GM18519 (cell line): ENCODE measurements around the gene ZBTB21.

ENCODE experiments used
- ATAC-seq: cut with Tn5 transposase; IDR thresholded peaks from one replicate; pipeline ENCODE4 v1.9.1; 2021; ENCODE audit warnings: mild to moderate bottlenecking, moderate library complexity; ENCODE audit not compliant: unreplicated experiment, low FRiP score

Gene ZBTB21

DNA sequence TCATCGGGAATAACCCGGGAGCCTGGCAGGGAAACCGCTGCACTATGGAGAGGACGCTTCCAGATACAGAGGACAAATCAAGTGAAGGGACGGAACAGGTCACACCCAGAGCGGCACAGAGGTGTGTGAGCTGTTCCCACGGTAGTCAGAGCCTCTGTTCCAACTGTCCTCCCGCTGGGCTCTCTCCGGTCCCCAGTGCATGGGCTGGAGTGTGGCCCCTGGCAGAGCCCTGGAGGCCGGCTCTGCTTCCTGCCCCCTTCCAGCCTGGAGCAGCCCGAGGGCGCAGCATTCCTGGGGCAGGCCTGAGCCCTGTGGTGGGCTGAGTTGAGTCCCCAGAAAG lies 11.9 kb upstream of the ZBTB21 start:
- no peak for ATAC-seq

DNA sequence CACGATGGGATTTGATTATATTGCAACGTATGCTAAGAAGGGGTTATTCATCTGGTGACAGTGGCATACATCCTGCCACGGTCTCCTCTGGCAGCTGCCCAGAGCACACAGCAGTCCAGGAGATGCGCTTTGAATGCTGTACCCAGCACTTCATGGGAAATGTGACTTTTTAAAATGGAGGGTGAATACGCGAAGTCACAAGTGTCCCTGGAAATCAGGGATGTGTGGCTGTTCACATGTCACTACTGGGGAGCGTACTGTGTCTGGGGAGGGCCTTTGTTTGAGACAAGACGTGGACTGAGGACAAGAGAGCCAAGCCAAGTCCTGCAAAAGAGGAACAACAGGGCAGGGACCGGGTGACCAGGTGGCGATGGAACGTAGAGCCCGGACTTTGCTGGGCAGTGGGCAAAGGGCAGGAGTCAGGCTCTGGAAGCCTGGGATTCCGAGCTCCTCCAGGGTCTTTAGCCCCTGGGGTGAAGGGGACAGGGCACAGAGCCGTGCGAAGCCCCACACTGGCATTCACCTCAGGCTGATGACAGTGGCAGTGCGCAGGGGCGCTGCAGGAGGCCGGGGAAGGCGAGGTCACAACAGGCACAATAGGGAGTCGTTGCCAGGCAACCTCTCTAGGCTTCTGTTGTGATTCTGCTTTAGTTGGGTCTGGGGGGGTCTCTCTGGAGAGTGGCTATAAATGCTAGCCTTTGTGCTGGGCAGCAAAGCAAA lies 11.4 kb upstream of the ZBTB21 start:
- no peak for ATAC-seq

DNA sequence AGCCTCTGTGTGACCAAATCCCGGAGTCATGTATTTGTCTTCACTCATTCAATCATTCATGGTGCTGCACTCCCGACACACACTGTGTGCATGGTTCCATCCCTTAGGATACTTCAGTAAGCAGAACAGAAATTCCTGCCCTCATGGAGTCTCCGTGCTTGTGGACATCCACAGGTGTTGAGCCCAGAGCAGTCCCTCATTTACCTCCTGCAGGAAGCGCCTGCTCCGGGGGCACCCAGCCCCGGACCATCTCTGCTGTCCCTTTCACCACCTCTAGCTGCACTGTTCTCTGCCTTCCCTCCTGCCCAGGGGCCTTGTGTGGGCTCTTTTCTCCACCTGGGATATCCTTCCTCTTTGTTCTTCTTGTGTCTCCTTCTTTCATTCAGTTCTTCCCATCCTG lies 9.5 kb upstream of the ZBTB21 start:
- no peak for ATAC-seq

DNA sequence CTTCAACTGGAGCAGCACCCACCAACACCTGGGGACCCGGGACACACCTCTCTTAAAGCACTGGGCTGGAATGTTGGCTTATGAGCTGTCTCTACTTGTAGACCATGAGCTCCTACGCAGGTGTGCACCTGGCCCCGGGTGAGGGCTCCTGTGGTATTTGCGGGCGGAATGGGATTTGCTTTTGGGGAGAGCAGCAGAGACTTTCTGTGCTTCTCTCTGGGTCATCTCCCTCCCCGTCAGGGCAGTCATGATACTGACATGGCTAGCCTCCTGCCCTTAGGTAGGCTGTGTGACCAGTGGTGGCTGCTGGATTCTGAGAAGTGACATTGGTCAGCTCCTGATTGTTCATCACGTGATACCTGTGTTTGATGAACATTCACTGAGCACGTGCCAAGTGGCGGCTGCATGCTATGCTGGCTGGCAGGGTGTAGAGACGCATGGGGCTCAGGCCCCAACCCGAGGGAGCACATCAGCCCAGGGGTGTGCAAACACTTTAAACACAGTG lies 9.0 kb upstream of the ZBTB21 start:
- ATAC-seq, result no peak

DNA sequence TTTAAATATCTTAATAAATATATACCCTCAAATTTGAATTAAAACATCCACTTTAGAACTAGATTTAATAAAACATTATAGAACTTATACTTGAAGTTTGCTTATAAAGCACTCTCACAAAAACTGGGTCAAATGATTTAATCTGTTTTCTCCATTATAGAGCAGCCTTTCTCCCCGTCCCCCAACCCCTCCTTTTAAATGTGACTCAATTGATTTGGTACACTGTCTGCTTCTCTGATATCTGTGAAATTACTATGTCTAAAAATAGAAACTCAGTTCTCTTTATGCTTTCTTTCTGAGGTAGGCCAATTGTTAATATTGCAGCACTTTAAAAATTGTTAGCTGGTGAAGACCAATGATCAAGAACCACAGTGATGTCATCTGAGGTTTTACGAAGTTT lies 6.9 kb upstream of the ZBTB21 start:
- no peak for ATAC-seq

DNA sequence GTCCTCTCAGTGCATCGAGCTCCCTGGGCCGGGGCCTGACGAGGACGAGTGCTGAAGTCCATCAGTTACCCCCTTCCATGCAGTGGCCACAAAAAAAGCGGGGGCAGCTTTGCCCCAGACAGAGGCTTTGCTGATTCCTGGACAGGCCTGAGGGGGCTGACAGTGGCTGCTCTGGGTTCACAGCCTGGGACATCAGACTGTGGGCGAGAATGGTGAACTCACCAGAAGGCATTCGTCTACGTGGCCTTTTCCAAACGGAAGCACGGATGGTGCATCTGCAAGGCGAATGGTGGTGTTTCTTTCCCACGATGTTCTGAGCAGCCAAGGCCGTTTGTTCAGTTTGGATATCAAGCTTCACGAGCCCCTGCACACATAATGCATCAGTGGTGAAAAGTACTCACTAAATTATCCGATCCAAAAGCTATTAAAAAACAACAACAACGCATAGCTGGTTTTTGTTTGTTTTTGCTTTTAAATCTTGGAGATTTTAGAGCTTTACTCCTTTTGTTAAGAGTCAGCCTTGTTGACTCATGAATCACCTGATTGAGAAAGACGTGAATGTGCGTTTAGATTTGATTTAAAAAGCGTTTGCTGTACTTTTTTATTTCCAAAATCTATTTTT lies 6.3 kb upstream of the ZBTB21 start:
- no peak for ATAC-seq

DNA sequence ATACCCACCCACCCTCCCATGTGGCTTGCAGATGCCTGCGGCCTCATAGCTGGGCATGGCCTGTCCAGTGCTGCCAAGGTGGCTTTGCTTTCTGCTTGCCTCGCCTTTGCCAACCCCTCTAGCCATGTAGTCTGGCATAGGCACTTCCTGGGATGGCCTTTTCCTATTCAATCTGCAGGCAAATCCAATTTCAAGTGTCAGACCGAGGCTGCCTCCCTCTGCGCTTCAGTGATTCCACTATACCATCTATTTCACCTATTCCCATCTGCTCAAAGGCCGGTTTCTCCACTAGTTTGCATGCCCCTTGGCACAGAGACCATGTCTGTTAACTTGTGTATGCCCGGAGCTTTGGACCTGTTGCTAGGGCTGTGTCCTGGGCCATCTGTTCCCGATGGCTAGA lies 3.8 kb upstream of the ZBTB21 start:
- no peak for ATAC-seq

DNA sequence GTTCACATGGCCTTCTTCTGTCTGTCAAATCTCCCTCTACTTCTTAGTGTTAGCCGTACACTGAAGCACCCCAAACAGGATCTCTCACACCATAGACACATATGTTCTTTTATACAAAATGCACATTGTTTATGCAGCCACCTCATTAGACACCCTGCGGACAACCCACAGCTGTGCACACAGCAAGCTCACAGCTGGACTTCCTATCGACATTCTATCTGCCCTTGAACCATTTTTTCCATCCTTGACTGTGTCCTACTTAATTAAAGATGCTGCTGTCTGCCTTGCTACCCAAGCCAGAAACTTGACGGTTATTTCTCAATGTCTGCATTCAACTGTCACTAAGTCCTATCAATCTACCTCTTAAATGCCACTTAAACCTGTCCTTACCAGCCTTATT lies 3.2 kb upstream of the ZBTB21 start:
- ATAC-seq, result no peak

DNA sequence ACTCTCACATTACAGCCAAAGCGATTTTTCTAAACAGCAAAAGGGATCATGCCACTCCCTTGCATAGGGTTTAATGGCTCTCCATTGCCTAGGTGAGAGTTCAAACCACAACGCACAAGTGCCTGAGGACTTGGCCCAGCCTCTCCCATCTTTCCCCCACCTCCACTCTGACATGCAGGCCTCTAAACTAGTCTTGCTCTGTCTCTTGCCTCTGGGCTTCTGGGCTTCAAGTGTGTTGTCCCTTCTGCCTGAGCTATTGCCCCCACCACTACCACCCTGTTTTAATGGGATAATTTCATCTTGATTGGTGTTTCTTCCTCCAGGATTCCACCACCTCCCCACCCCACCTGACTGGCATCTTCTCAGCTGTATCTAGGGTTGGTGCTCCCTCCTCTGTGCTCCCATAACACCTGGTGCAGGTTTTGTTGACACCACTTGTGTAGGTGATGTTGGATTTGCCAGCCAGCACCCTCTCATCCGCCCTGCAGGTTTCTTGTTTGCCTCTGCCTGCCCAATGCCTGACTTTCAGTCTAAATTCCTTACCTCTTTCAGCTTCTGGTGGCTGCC lies 2.7 kb upstream of the ZBTB21 start:
- no peak for ATAC-seq

DNA sequence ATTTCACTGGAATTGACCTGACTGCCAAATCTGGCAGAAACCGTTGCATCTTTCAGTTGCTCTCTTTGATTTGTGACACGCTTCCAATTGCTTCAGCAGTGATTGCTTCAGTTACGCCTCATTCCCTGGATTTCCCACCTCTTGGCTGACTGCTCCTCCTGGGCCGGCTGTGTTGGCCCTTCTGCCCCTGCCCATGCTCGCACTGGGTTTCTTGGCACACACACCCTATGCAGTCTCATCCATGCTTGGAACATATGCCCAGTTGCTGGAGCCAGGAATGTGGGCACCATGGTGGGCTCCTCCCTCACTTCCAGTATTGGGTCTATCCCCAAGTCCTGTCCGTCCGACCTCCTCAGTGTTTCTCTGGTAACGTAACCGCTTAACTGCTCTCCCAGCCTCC lies 2.2 kb upstream of the ZBTB21 start:
- no peak for ATAC-seq

DNA sequence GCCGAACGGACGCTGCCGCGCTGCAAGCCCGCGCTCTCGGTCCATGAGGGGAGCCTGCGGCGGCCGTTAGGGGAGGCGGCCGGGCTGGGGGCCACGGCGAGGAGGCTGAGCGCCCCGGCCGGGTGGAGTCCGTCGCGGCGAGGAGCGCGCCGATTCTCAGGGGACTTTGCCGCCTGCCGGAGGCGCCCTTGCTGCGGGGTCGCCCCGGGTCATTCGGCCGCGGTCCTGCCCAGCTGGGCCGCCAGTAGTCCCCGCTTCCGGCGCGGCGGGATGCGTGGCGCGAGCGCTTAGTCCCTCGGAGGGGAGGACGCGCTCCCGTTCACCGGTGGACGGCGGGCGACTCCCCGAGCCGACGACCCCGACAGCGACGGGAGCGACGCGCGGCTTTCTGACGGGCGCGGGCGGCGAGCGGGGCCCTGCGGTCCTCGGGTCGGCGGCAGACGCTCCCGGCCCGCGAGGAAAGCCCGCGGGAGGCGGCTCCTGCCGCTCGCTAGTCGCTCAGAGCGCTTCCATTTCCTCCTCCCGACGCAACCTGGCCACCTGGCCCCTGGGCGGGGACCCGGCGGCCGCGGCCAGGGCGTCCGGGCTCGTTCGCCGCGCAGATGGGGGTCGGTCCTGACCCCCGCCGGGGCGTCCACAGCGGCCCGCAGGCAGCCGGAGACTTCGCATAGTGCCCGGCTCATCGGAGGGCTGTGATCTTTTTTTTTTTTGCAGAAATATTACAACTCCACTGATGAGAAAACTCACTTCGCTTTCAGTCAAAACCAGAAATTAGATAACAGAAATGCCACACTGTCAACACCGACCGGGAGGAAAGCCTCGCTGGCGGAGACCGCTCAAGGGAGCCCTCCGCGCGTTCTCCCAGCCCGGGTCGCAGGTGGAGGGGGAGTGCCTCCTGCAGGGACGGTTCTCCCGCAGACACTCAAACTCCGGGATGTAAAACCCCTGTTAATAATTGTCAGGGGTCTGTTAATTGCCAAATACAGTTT lies 641 bp upstream of the ZBTB21 start:
- peak; percentile 34 for ATAC-seq

DNA sequence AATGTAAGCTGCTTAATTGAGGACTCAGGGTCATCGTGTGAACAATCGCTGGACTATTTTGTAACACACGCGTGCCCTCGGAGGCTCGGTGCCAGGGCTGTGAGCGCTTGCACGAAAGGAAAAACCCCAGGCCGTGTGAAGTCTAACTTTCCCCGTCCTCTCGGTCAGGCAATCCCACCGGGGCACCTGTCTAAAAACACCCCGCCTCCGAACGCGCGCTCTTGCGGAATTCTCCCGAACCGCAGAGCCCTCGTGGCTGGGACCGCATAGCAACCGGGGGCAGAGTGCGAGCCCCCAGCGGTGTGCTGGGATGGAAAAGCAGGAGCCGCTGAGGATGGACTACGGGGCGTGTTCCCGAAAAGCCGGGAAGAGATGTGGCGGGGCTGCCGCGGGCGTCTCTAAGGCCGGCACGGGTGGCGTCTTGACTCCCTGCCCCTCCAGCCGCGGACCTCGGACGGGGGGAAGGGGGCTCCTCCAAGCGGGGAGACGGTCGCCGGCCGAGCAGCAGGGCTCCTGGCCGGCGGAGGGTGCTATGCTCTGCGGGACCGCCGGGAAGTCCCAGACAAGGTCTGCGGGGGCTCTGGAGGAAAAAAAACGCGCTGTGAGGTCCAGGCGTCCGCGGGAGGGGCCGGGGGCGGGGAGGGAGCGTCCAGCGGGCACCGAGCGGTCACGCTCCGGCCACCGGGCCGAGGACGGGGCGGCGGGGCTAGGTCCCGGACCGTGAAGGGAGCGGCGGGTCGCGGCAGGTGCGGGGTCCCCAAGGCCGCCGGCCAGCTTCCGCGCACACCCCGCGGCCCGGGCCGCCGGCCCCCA lies 936 bp downstream of the ZBTB21 start:
- ATAC-seq, result peak; percentile 10

DNA sequence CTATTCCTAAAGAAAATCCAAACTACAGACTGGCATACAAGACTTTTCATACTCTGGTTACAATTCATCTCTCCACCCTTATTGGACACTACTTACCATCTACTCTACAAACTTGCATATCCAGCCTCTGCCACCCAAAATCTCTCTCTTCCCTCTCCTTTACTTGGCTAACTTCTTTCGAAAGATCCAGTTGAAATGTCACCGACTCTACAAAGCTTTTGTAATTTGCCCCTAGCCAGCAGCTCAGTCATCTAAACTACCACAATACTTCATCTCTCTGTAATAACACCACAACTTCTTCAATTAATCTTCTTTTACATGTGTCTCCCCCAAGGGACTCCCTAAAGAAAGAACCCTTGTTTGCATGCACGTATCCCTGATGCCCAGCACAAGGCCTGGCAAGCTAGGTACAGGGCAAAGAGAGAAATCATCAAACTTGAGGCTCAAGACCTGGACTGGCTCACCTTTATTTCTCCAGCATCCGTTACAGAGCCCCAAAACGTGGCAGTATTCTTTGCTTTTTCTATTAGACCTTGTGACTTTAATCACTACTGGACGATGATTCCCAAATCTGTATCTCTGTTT lies 2.7 kb downstream of the ZBTB21 start:
- no peak for ATAC-seq

DNA sequence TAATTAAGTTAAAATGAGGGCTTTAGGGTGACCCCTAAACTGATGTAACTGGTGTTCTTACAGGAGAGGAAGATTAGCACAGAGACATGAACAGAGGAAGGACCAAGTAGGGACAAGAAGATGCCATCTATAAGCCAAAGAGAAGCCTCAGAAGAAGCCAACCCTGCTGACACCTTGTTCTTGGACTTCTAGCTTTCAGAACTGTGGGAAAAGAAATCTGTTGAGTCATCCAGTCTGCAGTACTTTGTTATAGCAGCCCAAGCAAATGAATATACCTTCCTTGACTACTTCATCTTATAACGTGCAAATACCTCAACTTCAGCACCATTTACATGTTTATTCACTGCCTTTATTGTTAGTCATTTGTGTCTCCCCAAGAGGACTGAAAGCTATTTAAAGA lies 3.4 kb downstream of the ZBTB21 start:
- ATAC-seq, result no peak

DNA sequence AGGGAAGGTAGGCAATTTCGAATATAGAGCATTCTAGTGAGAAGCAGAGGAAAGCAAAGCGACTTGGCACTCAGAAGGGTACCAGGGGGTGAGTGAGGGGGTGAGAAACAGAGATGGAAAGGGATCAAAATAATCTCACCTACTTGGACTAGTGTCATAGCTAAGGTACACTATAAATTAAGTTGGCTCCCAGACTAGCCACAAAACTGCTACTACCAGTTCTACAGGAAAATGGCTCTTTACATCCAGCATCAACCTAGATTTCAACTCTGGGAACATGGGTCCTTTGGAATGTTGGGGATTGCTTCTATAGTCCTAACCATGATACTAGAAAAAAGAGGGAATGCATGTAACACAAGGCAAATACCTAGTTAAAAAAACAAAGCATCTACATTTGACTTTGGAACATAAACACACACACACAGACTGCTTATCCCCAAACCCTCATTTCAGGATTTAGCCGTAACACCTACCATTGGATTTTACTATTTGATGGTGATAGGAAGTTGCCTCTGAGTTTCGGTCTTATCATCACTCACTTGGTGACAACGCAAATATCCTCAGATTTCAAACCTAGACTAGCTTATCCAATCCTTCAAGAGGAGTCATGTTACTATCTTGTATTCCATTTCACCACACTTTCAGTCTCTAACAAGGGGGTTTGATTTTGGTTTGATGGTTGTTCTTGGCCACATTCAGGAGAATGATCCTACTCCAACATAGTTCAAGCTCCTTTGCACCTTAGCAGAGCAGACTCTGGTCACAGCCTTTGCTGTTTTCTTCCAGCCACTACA lies 5.6 kb downstream of the ZBTB21 start:
- no peak for ATAC-seq

DNA sequence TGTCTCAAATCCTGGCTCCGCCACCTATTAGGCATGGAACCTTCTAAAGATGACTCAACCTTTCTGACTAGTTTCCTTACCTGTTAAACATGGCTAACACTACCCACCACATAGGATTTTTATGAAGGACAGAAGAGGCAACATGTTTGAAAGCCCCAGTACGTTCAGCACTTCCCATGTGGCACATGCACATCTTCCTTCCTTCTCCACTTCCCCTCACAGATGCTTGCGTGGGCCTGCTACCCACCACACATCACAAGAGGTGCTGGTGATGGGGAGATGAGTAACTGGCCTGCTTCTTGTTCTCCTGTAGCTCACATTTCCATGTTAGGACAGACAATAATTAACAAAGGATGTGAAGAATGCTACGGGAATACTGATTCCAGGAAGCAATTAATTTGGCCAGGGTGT lies 7.1 kb downstream of the ZBTB21 start:
- no peak for ATAC-seq

DNA sequence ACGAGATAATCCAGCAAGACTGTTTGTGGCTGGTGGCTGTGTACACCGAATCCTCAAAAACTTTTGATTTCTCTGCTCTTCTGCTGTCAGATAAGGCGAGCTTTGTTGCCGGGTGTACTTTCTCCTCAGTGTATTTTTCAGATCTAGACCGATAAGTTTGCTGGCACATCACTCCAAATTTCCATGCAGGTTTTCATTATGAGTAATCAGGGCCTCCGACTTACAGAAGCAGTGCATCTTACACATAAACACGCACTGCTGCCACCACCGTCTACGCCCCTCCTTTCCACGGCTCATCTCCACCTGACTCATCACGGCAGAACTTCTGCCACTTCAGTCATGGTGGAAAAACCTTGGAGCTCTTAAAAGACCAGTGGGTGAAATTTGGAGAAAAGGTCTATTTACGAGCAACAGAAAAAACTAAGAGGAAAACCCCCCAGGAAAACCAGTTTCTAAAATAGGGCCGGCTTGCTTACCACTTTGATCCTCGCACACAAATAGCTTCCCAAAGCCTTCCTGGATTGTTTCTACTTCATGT lies 7.7 kb downstream of the ZBTB21 start:
- ATAC-seq, result peak; percentile 63

DNA sequence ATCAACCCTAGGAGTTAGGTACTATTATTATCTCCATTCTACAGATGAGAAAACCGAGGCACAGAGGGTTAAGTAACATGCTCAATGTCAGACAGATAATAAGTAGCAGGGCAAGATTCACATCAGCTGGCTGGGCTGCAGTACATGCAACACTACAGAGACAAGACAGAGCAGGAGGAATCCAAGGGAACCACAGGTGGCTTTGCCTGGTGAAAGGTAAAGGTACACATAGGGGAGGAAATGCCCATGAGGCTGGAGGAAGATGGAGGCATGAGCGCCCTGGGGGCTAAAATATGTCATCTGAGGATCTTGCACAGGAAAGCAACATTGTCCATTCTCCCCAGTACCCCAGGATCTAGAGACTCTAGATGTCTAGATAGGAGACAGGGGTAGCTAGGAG lies 8.4 kb downstream of the ZBTB21 start:
- no peak for ATAC-seq

DNA sequence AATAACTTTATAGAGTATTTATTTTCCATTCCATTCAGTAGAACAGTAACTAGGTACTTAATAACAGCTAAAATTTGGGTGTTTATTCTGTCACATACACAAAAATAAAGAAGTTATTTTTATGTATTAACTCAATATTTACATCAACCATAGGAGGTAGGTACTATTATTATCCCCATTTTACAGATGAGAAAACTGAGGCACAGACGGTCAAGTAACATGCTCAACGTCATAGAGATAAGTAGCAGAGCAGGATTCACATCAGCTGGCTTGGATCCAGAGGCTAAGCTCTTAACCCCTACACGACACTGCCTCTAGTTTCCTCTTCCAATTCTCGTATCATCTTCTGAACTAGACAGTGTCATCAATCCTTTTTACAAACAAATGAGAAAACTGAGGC lies 9.3 kb downstream of the ZBTB21 start:
- ATAC-seq, result no peak
